Skeletal muscle cell (primary cell): ENCODE measurements around the gene EPHB6.

Source experiments
- DNase-seq: peaks from one replicate; pipeline ENCODE4 v3.0.0-alpha.2; 2010; ENCODE audit warnings: low read depth
- H3K4me3 ChIP-seq: 2 replicates; pipeline ENCODE4 v1.5.1; 2011; ENCODE audit warnings: low read depth, mild to moderate bottlenecking, control low read depth, low read length, moderate library complexity

Gene EPHB6

DNA sequence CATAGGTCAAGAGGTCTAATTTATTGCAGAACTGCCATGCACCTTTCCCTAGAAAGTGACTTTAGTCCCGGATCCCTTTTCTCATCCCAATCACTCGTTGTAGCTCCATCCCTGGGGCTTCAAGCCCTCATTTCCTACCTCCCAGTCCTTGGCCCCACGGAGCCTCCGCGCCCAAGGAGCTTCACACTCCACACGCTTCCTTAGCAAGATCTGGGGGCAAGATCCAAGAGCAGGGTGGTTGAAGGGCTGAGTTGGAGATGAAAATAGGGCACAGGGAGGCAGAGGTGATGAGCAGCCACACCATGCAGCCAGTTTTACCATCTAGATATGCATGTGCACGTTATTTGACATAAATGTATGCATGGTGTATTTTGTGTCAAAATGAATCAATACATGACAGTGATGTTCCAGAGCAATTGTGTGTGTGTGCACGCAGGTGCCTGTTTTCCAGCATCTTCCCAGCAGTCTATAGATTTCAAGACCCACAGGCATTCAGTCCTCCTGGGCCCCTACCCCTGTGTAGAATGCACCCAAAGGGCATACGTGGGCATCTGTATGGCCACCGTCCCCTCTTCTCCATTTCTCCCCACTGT is 36.7 kb downstream of the EPHB6 start:
- no peak for DNase-seq
- H3K4me3 ChIP-seq = no peak overlapping the region

DNA sequence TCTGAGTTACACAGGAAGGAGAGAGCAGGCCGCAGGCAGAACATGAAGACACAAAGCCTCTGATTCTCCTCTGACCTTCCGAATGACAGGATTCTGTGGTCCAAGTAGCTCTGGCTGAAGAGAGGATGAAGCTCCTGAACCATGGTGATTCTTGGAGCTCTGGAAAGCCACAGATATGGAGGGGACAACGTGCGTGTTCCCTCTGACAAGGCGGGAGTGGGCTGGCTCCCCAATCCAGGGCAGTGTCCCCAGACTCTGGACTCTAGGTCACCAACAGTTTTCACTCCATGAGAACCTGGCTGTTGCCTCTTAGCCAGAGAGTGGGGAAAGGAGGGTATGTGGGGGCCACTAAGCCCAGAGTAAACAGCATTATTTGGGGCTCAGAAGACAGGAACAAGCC is 38.1 kb downstream of the EPHB6 start:
- DNase-seq = no peak
- no peak overlapping the region for H3K4me3 ChIP-seq

DNA sequence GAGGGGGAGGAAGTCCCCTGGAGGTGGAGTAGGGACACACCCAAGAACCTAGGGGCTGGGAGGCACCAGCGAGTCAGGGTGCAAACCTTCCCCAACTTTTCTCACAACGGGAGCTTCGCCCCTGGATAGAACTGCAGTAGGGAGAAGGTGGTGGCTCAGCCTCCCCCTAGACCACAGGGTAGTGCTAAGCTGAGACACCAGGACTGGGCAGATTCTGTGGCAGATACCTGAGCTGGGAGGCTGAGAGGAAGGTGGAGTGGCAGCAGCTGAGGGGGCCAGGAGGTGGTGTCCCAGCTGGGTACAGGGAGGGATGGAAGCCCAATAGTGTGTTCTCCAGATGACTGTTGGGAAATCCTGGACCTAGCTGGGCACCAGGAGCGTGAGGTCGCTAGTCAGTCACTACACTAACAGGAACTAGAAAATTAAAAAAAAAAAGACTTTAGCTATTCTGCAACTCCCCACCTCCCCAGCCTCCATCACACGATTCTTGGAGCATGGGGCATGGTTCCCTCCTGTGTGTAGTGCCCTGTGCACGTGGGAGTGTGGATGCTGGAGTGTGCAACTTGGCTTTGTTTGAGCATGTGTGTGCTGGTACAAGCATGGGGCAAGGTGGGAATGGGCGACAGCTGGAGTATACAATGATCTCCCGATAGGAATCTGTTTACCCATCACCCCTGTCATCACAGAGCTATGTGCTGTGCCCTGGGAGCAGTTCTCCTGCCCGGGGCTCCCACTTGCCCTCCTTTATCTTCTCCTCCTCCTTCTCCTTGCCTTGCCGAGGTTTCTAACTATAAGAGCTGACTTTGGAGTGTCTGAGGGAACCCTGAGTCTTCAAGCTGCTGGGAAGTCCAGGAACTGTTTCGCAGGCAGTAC is 39.5 kb downstream of the EPHB6 start:
- DNase-seq = no peak
- H3K4me3 ChIP-seq = no peak overlapping the region

DNA sequence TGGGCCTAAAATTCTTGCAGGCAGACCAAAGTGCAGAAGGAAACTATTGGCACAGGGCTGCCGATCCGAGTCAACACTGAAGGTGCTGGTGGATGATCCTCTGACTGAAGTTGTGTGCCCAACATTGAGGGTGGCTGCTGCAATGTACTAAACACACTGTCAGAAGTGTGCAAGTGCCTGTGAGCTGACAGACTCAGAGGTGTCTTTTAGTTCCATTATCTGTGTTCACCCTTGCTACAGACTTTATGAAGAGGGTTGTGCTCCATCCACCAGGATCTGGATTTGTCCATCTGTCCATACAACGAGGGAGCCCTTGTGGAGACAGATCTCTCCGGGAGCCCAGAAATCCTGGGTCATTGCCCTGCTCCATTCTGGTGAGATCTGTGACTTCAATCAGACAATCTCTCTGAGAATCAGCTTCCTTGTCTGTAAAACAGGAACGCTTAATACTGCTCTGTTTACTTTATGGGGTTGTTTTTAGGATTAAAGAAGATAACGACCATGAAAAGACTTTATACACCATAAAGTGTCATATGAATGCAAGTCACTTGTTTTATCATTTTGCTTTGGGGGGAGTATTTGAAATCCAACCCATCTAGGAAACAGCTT is 40.2 kb downstream of the EPHB6 start:
- no peak for DNase-seq
- no peak overlapping the region for H3K4me3 ChIP-seq

DNA sequence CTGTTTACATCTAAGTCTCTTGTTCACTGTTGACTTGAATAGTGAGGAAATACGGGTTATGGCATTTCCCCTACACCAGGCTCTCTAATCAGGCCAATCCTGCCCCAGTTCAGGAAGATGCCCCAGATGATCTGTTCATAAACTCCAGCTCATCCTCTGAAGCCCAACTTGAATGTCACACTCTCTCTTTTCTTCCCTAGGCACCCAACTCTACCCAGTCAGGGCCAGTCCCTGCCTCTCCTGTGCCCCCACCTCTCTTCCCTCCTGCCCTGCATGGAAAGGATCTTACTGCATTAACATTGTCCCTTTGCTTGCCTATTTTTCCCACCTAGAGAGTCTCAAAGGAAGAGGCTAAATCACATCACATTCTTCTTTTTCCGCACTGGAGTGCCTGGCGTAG is 41.3 kb downstream of the EPHB6 start:
- no peak for DNase-seq
- H3K4me3 ChIP-seq = no peak overlapping the region

DNA sequence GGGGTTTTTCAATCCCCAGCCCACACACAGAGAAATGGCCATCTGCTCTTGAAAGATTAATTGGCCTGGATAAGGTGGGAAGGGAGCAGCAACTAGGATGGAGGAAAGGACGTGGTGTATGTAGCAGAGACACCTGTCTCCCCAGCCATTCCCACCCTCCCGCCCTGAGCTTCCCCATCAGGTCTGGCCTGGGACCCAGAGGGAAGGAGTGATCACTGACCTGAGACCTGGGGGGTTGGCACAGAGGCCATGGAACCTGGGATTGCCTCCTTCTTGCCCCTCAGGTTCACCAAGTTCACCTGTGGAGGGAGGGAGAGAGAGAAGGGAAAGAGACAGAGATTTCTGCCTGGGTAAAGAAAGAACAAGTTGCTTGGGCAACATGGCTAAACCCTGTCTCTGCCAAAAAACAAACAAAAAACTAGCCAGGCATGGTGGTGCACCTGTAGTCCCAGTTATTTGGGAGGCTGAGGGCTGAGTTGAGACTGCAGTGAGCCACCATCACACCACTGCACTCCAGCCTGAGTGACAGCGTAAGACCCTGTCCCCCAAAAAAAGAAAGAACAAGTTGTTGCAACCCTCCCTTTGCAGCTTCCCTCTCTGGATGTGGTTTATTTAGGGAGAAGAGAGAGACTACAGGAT is 42.0 kb downstream of the EPHB6 start:
- DNase-seq = no peak
- H3K4me3 ChIP-seq = no peak overlapping the region

DNA sequence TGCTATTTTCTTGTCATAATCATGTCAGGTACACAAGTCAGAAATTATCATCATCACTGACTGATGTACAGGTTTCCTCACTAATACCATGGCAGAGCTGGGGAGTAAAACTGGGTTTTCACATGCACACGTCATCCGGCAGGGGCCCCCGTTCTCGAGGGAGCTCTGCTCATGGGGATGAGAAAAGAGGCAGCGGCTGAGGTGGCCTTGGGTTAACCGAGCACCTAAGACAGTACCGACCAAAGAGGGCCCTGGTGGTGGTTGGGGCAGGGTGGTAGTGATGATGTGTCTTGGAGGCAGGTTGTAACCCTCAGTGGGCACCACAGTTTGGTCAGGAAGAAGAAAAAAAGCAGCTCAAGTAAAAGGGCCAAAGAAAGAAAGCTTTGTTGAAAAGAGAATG is 42.8 kb downstream of the EPHB6 start:
- no peak overlapping the region for H3K4me3 ChIP-seq
- no peak for DNase-seq

DNA sequence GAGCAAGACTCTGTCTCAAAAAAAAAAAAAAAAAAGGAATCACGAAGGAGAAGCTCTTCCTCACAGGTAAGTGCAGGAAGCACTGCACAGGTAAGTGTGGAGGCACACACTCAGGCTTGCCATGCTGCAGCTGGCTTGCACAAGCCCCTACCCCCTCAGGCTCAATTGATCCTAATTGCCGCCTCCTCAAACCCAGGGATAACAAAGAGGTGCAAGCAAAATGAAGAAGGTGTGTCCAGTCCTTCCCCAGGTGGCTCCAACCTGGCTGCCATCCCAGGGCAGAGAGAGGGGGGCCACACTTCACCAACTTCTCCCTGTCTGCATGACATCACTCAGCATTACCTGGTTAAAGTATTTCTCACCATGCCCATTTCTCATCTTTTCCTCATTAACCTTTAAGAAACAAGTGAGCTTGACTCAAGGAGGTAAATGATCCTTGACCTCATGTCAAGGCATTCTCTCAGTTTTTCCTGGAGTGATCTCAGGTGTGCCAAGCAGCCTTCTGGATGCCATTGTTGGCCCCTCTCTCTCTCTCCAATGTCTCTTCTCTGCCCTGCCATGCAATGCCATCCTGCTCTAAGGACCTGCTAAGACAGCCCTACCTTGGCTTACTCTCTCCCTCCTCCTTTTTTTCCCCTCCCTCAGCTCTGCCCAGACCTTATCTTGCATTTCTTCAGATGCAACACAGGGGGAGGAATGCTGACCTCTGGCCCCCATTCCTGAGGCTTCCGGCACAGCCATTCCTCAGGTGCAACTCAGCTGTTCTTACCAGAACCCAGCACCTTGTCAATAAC is 43.7 kb downstream of the EPHB6 start:
- no peak overlapping the region for H3K4me3 ChIP-seq
- DNase-seq = no peak

DNA sequence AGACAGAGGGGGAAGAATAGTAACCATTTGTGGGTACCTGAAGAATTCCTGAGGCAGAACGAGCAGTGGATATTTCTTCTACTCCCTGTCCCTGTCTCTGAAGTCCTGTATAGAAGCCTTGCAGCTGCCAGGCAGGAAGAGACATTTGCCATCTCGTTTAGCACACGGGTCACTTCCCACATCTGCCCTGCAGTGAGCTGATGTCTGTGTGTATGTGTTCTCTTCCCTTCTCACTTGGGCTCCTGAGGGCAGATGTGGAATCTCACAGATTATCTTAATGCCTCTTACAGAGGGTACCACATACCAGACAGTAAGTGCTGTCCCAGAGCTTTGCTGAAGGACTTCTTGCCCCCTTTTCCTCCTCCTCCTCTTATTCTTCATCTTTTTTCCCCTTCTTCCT is 44.8 kb downstream of the EPHB6 start:
- no peak overlapping the region for H3K4me3 ChIP-seq
- no peak for DNase-seq

DNA sequence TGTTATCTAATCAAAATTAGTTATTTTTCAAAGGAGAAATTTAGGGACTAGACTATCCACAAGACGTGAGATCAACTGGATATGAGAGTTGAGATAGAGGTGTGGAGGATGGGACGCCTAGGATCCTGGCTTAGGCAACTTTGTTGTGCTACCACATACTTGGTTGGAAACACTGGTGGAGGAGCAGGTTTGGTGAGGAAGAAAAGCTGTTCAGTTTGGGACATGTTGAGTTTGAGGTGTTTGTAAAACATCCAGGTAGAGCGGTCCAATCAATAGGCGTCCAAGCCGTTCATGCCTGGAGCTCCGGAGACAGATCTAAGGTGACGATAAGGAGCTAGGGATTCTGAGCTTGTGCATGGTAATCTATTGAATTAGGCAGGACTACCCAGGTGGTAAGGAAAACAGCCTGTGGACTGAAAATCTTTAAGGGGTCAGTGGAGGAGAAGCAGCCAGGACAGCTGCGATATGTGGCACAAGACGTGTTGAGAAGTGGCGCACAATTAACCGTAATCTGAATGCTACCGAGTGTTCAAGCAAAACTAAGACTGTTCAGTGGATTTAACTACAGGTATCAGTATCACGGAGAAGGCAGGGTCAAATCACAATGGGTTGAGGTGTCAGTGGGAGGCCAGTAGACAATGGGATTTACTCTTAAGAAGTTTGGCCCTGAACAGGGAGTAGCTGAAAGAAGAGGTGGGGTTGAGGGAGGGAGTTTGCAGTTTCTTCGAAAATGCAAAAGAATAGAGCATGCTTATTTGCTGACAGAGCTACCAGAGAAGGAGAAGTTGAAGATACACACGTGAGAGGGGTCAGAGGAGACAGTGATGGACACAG is 46.8 kb downstream of the EPHB6 start:
- DNase-seq = no peak

DNA sequence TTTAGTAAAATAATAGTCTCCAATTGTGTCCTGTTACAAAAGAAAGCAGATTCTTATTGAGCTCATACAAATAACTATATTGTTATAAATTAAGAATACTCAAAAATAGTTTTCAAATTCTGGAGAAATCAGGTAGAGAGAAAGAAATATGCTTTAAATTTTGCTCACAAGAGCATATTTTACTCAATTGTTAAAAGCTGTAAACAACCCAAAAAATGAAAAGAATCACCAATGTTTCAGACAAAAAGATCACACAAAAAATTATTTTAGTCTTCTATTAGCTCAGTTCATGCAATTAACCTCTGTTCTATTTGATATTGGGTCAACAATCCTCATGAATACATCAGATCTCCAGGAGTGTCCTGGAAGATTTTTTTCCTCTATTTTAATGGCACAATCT is 49.3 kb downstream of the EPHB6 start:
- no peak for DNase-seq

More for the DNA sequence above, 46.8 kb downstream of the EPHB6 start:
- no peak overlapping the region for H3K4me3 ChIP-seq

DNA sequence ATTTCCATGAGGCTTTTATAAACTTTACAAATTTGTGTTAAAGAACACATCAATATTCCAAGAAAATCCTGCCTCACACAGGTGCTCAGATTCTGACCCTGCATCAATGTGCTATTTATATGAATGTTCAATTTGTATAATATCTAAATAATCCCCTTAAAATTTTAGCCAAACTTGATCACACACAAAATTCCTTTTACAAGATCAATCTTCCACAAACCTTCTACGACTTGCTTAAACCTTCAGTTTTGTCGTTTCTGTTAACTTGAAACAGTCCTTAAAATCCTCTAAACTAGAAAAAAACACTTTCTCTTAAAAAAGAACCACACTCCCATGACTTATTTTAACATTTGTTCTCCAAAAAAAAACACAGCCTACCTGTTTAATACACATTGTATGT is 50.9 kb downstream of the EPHB6 start:
- no peak overlapping the region for H3K4me3 ChIP-seq
- no peak for DNase-seq

More for the DNA sequence above, 49.3 kb downstream of the EPHB6 start:
- no peak overlapping the region for H3K4me3 ChIP-seq

DNA sequence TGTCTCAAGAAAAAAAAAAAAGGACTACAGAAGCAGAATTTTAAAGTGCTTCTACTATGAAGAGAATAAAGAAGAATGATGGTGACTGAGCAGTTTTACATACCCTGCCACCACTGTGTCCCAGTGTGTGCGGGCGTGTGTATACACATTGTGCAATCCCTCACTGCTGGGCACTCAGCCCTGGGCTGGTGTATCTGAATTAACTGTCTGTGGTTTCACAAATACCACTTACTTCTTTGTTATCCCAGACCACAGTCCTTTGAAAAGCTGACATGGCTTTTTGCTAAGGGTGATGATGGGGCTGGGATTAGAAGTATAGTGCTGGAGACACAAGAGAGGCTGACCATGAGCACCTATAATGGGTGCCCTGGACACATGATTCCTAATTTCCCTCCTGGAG is 51.8 kb downstream of the EPHB6 start:
- H3K4me3 ChIP-seq = no peak overlapping the region
- DNase-seq = no peak

DNA sequence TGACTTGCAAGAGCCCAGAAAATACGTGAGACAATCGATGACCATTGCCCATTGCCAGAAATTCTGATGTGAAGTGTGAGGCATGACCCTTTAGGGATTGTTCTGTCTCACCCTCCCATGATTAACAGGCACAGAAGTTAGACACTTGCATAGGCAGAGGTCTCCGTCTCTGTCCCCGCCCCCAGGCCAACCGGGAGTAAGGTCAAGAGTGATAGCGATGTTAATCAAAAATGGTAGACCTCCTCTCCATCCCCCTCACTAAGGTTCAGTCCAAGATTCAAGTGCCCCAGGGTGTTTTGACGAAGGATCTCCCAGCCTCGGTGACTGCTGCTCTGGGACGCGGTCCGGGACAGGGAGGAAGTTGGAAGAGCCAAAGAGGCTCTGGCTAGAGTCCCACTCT is 53.4 kb downstream of the EPHB6 start:
- H3K4me3 ChIP-seq = no peak overlapping the region
- no peak for DNase-seq

DNA sequence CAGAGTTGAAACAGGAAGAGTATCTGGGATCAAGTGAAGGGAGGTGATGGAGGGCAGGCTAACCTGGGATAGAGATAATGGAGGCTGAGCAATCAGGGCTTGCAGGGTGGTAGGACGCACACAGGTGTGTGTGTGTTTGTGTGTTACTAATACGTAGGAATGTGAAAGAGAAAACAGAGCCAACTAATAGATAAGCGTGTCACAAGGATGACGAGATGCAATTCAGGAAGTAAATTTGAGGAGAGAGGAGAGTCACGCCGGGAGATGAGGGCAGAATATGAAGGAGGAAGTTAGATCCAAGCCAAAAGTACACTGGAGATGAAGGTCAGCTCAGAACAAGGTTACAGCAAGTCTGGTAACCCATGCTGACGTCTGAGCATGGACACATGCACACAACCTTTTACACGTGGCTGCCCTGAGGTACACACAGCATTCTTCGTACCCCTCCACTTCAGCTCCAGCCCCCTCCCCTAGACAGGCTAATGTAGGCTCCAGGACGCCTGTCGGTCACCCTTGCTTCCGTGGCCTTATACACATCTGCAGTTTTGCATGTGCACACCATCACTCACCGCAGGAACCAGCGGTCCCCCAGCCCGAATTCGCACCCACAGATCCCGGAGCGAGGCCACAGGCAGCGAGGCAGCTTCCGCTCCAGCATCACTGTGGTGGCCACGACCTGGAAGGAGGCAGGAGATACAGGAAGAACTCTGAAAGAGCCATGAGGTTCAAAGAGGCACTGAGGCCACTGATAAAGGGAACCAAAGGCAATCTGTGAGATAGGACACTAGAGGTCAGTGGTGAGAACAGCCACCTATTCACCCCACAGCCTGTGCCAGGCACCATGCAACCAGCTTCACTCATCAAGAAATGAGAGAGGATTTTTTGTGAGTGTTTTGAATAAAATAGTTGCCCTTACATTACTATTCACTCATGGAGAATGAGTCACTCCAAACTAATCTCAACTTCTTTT is 54.3 kb downstream of the EPHB6 start:
- H3K4me3 ChIP-seq = no peak overlapping the region
- DNase-seq = no peak

DNA sequence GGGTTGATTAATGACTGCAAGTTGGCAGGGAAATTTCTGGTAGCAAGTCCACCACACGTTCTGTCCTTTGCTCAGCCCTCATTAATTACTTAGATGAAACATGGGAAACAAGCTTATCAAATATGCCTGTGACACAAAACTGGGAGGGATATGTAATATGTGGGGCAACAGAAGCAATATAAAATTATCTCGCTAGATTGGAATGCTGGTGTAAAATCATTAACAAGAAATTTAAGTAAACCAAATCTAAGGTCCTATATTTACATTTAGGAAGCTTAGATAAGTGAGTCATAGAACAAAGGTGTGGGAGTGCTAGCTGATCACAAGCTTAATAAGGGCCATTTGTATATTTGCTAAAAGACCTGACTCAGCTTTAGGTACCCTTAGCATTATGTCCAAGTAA is 55.2 kb downstream of the EPHB6 start:
- DNase-seq = no peak
- H3K4me3 ChIP-seq = no peak overlapping the region

DNA sequence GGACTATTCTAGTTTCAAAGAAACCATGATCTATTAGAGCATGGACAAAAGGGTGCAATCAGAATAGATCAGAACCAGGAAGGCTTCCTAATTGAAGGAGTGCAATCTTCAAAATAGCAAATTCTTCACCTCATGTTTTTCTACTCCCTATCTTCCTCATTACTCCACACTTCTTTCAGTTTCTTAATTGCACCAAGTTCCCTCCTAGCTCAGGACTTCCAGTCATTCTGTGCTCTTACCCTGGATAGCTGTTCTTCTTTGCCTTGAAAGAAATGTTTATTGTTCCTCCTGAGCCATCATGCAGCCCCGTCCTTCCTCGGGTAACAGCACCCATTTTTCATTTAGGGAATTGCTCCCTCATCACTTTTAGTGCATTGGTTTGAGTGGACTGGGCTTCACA is 55.6 kb downstream of the EPHB6 start:
- H3K4me3 ChIP-seq = no peak overlapping the region
- no peak for DNase-seq

DNA sequence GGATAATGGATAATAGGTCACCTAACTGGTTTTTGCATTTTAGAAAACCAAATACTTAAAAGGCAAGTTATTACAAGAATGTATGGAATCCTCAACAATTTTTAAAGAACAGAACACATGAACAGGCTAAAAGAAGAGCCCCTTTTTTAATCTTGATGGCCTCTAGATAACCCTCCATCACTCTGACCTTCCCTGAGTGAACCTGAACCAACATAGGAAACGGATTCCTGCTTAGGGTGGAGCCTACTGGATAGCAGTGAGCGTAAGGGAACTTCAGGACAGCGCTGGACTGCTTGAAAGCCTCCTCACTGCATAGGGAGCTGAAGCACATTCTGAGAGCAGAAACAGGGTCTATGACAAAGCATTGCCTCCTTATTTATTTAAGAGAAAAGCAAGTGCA is 58.2 kb downstream of the EPHB6 start:
- no peak for DNase-seq

More for the DNA sequence above, 58.2 kb downstream of the EPHB6 start:
- H3K4me3 ChIP-seq = no peak overlapping the region
